Lower leg skin (tissue), 4 donors: ENCODE data around the gene IGSF3. TPM values are rescaled to one million over a fixed set of nuclear protein-coding genes. Genes with fewer than 3 reads are reported as not detected.
"Not testable (repeated sequence)": the region's sequence is repeated elsewhere in the genome, so short reads cannot be mapped to it uniquely, and the experiment has no call there.

Experiments used
- DNase-seq, 2 donors: peaks; one replicate each; pipeline ENCODE4 v3.0.0-alpha.2; 2019; ENCODE audit warnings: low spot score in 2 of 2
- H3K4me3 ChIP-seq: fragments of 200-600 bp; sonication (generic); 2 replicates; pipeline ENCODE4 v1.5.1; 2017; ENCODE audit warnings: mild to moderate bottlenecking, low read depth; ENCODE audit not compliant: poor library complexity, severe bottlenecking
- POLR2A ChIP-seq, 2 donors: fragments of 450-650 bp; IDR thresholded peaks; one replicate each; pipeline ENCODE4 v1.6.1; 2016 to 2017; ENCODE audit warnings: antibody characterized with exemption in 2 of 2, mild to moderate bottlenecking in 1 of 2, moderate library complexity in 1 of 2
- WGBS, 2 donors: methylation state at CpG; one replicate each; pipeline ENCODE4 v1.1.5; 2018; 5-methylcytosine and 5-hydroxymethylcytosine counted together
- intact Hi-C: fragments of 100-400 bp; cut with DNase I; formaldehyde crosslinking; loops from one replicate; pipeline ENCODE4 v1.15.0; 2023; ENCODE audit warnings: low total_unique reads
- total RNA-seq, 4 donors: library from RNA; depleted of rRNA; stranded (reverse); fragments of >200 nt; gene quantifications; one replicate each; pipeline ENCODE4 v1.1.0, GENCODE V29; 2016
- TF ChIP-seq, protein P1 (sequence below), 3 donors: fragments of 450-650 bp; IDR thresholded peaks; one replicate each; pipeline ENCODE4 v1.5.1; 2016; ENCODE audit warnings: antibody characterized with exemption in 3 of 3, mild to moderate bottlenecking in 3 of 3, moderate library complexity in 2 of 3

IGSF3 gene
- total RNA-seq, 4 donors from 2014 or later, result 51.1 to 61.0 (median 57.1) TPM

DNA sequence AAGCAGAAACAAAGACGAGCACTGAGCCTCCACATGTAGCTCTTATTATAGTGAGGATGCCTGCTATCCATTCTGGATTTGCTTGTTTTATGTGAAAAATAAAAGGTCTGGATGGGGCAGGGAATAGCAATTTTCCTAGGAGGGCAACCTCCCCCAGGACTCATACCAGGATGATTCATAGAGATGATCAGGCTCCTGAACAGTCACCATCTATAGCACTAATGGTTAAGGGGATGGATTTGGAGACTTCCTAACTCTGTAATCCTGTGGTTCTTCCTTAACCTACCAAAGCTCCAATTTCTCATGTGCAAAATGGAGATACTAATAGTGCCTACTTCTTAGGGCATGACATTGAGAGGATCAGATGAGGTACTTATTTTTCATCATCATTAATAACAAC, 62.2 kb downstream of the IGSF3 start:
- no peak overlapping the region for H3K4me3 ChIP-seq
- 84 to 92% methylated on average over 1 of the region's 1 CpG for WGBS, 2 donors
- intact Hi-C loops, result no loop called here
- TF ChIP-seq, protein P1, sequence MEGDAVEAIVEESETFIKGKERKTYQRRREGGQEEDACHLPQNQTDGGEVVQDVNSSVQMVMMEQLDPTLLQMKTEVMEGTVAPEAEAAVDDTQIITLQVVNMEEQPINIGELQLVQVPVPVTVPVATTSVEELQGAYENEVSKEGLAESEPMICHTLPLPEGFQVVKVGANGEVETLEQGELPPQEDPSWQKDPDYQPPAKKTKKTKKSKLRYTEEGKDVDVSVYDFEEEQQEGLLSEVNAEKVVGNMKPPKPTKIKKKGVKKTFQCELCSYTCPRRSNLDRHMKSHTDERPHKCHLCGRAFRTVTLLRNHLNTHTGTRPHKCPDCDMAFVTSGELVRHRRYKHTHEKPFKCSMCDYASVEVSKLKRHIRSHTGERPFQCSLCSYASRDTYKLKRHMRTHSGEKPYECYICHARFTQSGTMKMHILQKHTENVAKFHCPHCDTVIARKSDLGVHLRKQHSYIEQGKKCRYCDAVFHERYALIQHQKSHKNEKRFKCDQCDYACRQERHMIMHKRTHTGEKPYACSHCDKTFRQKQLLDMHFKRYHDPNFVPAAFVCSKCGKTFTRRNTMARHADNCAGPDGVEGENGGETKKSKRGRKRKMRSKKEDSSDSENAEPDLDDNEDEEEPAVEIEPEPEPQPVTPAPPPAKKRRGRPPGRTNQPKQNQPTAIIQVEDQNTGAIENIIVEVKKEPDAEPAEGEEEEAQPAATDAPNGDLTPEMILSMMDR (IDR thresholded peaks at IDR 0.05), result no peak
- no peak for TF ChIP-seq POLR2A (IDR thresholded peaks at IDR 0.05)
- DNase-seq, result no peak

DNA sequence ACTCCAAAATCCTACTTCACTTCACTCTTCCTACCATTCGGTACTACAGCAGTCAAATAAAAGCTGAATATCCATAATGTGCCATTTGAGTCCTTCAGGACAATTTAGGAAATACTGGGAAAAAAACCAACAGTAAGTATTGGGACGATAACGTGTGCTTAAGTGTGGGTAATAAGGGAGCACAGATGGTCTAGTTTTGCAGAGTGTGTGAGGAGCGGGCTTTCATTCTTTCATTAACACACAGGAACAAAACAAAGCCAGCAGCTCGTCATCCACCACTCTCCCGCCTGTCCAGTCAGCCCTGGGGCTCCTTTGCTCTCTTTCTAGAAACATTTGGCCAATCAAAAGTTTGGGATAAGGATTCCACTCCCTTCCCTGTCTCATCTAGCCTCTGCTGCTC, 63.1 kb downstream of the IGSF3 start:
- intact Hi-C loops, result not testable (repeated sequence)

DNA sequence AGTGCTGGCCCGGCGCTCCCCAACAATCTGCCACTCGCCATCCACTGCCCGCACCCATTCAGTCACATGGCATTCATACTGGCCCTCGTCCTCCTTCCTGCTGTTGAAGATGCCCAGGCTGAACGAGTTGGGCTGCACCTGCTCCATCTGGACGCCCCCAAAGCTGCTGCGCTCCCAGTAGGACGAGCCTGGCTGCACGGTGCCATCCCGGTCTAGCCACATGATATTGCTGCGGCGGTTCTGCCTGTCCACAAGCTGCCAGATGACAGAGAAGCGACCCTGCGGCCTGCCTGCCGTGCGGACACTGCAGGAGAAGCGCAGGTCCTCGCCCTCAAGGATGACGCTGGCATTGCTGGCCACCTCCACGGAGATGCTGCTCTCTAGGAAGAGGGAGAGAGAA, 63.9 kb downstream of the IGSF3 start:
- WGBS, 2 donors, result 96 to 97% methylated on average over 14 to 21 of the region's 21 CpGs
- H3K4me3 ChIP-seq, intact Hi-C loops, DNase-seq: not testable (repeated sequence)

More for the DNA sequence above, 63.1 kb downstream of the IGSF3 start:
- WGBS, 2 donors, result 91 to 93% methylated on average over 6 of the region's 6 CpGs
- H3K4me3 ChIP-seq, DNase-seq: not testable (repeated sequence)

DNA sequence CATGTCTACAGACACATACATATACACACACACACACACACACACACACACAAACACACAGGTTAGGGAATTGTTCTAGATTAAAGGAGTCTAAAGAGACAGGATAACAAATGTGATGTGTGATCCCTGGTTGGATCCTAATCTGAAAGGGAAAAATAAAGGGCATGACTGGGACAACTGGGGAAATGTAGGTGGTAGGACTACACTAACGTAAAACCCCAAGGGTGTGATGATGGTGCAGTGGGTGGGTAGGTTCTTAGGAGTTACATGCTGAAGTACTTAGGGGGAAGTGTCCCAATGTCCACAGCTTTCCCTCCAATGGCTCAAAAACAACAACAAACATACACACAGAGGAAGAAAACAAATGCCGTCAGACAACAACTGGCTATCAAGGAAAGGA, 68.2 kb downstream of the IGSF3 start:
- 79 to 87% methylated on average over 2 of the region's 2 CpGs for WGBS, 2 donors
- DNase-seq, intact Hi-C loops, H3K4me3 ChIP-seq: not testable (repeated sequence)

DNA sequence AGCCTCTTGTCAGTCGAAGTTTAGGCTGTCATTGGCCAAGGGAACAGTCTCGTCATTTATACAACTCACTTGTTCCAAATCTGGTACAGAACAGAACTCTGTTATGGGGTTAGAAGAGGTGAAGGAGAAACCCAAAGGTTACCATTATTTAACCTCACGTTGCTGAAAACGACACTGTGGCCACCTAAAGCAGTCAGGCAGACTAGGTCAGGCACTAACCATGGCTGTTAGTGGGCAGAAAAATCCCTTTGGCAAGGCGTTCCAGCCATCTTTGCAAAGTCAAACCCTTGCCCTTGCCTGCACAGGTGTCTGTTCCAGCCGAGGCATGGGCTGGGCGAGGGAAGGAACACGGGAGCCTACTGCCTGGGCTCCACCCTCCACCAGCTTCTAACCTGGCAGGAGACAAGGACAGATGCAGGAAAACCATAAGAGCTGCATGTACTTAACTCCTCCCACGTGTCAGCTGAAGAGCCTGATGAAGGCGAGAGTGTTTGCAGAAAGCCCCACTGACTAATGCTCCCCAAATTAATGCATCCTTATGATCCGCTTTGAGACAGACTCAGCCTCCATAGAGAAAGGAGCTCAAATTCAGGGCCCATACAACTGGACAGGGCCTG, 69.0 kb downstream of the IGSF3 start:
- intact Hi-C loops, DNase-seq, H3K4me3 ChIP-seq: not testable (repeated sequence)
- WGBS, 2 donors, result 48 to 65% methylated on average over 11 of the region's 11 CpGs

DNA sequence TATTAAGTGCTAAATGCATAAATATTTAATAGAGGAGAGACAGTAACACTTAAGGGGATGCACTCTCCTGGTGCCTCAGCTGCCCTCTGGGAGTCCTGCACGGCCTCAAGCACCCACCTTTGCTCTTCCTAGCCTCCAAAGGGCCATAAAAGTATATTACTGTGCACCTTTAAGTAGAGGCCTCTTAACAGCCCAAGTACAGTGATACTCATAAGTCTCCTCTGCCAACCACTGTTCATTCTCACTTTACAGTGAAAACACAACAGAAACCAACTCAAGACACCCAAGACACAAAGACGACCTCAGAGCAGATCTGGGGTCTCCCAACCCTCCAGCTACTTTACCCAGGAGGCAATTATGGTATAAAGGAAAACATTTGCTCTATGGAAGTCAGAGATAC, 70.1 kb downstream of the IGSF3 start:
- DNase-seq, H3K4me3 ChIP-seq, intact Hi-C loops: not testable (repeated sequence)
- WGBS, 2 donors, result 70 to 80% methylated on average over 2 of the region's 2 CpGs

DNA sequence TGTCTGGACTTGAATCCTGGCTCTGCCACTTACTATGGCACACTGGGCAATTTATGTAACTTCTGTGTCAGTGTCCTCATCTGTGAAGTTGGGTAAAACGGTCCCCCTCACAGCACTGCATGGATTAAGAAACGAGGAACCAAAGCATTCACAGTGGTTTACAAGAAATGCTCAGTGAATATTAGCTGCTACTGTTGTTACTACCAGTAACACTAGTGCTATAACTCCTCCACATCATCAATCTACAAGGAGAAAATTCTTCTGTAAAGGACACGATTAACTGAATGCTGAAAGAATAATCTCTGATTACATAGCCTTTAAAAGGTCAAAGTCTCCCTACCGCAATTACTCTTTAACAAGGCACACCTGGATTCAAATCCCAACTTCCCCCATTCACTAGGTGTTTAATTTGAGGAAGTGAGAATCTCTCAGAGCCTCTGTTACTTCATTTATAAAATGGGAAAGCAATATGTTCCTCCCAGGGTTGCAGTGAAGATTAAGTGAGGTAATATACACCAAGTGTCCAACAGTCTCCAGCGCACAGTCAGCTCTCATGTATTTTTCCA, 70.7 kb downstream of the IGSF3 start:
- 77 to 86% methylated on average over 5 of the region's 5 CpGs for WGBS, 2 donors
- intact Hi-C loops, H3K4me3 ChIP-seq, DNase-seq: not testable (repeated sequence)

DNA sequence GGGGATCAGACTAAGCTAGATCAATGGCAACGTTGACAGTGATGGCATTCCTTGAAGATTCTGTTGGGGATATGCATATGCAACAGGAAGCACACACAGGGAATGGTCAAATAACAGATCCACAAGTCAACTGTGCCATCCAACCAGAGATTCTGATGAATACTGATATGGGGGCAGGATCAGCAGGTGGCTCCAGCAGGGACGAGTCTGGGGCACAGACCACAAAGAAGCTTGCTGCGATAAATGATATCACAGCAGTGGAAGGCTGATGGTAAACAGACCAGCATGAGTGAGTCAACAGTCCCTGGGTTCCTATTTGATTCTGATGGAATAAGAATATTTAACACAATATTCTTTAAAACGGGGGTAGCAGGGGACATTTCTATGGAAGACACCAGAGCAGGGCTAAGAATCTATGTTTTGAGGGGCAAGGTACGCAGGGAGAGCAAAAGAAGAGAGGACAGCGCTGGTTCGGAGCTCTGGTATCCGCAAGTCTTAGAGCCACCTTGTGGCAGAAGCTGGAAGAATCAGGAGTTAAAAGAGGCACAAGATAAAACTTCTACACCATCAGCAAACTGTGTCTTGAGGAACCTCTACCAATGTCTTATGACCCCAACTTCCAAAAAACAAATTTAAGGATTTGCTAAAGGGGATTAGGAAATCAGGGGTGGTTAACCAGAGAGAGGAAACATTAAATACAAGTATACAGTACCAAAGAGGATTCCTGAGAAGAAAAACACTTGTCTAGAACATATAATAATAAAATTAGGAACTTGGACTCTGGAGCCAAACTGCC, 71.4 kb downstream of the IGSF3 start:
- DNase-seq, result peak in 1 of 2 donors; percentile 51
- WGBS, 2 donors, result 12 to 33% methylated on average over 8 of the region's 8 CpGs
- intact Hi-C loops, H3K4me3 ChIP-seq: not testable (repeated sequence)

DNA sequence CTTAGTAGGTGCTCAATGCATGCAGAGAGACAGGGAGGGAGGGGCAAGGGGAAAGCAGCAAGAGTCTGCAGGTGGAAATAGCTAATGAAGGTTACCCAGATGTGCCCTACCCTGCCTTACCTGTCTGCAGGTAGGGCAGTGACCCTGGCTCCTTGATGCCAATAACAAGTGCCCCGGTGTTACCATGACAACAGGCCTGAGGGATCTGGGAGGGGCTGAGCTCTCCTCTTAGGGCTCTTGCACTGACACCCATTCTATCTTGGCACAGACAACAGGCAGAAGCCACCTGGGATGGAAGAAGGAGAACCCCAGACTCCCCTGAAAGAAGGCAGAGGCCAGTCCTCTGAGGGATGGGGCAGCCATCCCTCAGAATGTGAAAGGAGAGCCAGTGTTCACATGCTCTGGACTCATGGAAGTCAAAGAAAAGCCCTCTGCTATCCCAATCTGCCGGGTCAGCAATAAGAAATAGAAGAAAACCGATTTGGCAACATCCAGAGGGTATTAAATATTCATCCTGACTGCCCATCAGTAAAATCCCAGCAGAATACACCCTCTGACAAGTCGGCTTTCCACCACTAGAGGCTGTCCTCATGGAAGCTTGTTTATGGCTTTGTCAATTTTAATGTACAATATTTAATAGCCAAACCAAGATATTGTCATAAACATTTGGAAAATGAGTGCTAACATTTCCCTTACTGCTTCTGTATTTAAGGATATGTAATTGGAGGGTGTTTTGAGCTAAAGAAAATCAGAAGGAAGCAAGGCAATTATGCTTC, 72.3 kb downstream of the IGSF3 start:
- not testable (repeated sequence) for H3K4me3 ChIP-seq

DNA sequence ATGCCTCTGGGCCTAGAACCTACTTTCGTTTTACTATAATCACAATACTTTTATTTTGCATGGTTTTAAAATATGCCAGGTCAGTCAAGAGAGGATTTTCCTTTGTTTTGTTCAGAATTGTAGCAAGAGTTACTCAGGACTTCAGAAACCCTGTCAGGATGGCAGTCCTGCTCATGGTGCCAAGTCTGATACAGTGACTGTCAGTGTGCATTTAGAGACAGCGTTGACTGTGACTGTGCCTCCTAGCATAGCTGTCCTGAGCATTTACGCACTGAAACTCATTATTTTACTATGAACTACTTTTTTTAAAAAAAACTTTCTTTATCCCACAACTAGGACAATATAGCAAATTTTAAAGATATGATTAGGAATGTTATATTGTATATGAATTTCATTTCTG, 73.6 kb downstream of the IGSF3 start:
- DNase-seq, H3K4me3 ChIP-seq, intact Hi-C loops: not testable (repeated sequence)
- WGBS, 2 donors, result 85 to 95% methylated on average over 3 of the region's 3 CpGs

More for the DNA sequence above, 72.3 kb downstream of the IGSF3 start:
- WGBS, 2 donors, result 76 to 90% methylated on average over 3 to 4 of the region's 4 CpGs
- DNase-seq, intact Hi-C loops: not testable (repeated sequence)

DNA sequence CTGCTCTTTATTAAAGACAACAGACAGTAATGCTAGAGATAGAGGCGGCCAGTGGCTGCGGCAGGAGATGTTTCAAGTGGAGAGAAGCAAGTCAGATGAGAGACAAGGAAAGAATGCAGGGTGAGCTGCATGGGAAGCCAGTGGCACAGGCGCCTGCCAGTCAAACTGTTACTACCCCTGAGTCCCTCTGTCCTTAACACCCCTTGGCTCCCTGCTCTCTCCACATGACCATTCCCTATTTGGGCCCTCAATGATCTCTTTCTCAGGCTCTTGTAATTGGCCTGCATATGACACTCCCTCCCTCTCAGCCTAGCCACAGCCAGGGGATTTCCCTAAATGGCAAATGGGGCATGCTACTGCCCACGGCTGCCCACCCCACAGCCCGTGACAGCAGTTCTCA, 74.1 kb downstream of the IGSF3 start:
- WGBS, 2 donors, result 90 to 92% methylated on average over 3 of the region's 5 CpGs
- H3K4me3 ChIP-seq, DNase-seq, intact Hi-C loops: not testable (repeated sequence)

DNA sequence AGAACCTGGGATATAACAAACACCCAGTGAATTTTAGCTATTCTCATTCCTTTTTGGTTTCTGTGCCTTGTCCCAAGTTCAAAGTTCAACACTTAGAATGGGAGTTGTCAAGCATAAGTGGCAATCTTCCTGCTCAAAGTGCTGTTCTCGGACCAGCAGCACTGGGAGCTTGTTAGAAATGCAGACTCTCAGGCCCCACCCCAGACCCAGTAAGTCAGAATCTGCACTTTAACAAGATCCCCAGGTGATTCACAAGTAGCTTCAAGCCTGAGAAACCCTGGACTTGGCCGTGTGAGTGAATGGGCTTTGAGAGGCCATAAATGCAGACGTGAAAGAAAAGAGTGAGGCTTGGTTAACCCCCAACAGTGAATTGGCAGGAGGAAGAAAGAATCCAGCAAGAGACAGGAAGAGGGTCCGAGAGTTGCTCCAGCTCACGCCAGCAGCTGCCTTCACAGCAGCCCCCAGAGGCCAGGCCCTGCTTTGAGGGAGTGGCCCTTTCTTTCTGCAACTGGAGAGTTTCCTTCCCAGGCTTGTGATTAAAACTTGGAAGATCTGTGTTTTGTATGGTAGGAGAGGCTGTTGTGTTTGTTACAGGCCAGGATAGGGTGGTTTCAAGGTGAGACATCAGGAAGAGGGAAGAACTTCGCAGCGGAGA, 75.5 kb downstream of the IGSF3 start:
- WGBS, 2 donors, result 82 to 86% methylated on average over 6 of the region's 7 CpGs
- intact Hi-C loops, DNase-seq, H3K4me3 ChIP-seq: not testable (repeated sequence)
